GM12874 (cell line): ENCODE data around the gene RAB4A.

ENCODE experiments used
- CTCF ChIP-seq: IDR thresholded peaks from 2 replicates; pipeline ENCODE4 v1.5.1; 2011; ENCODE audit warnings: low read depth, mild to moderate bottlenecking, control low read depth, low read length, moderate library complexity; ENCODE audit not compliant: insufficient read depth

The RAB4A gene

GRCh38 chr1:229248821-229249817 lies 21.8 kb upstream of the RAB4A start:
- TF ChIP-seq CTCF, result no peak

GRCh38 chr1:229249854-229250644 lies 20.9 kb upstream of the RAB4A start:
- TF ChIP-seq CTCF, result no peak

- TF ChIP-seq CTCF, result no peak
Measured at GRCh38 chr1:229251185-229251584, 19.7 kb upstream of the RAB4A start.

GRCh38 chr1:229252228-229252984 lies 18.5 kb upstream of the RAB4A start:
- no peak for TF ChIP-seq CTCF

- no peak for TF ChIP-seq CTCF
Measured at GRCh38 chr1:229253151-229253974, 17.5 kb upstream of the RAB4A start.

GRCh38 chr1:229254910-229255541 lies 15.9 kb upstream of the RAB4A start:
- peak; percentile 27; the same call in 1 of the 2 replicates for TF ChIP-seq CTCF
